Panc1 (cell line): ENCODE data around the gene THAP11. TPM values are rescaled to one million over a fixed set of nuclear protein-coding genes. Genes with fewer than 3 reads are reported as not detected.

Experiments used
- ATAC-seq: fragments of 200-7000 bp; cut with Tn5 transposase; 2 replicates; pipeline ENCODE4 v1.9.1; 2020; ENCODE audit warnings: mild to moderate bottlenecking, moderate library complexity
- Bru-seq: library from RNA; stranded (reverse); fragments of 400-500 nt; gene quantifications from one replicate; lab custom pipeline; 2021; lab: Mats Ljungman, UMichigan
- BruChase-seq, 2 experiments: library from RNA; stranded (reverse); fragments of 400-500 nt; gene quantifications; one replicate each; lab custom pipeline; 2021; lab: Mats Ljungman, UMichigan
- BruUV-seq: library from RNA; stranded (reverse); fragments of 400-500 nt; replicated peaks from 2 replicates; lab custom pipeline; 2021; lab: Mats Ljungman, UMichigan
- CTCF ChIA-PET: fragments of 300-600 bp; sonication (Branson Sonifier 250); formaldehyde crosslinking; loops from one replicate; lab custom pipeline; 2022; ENCODE audit warnings: antibody characterized with exemption; lab: Charles Lee
- POLR2A ChIA-PET: fragments of 300-600 bp; sonication (Branson Sonifier 250); formaldehyde crosslinking; loops from one replicate; lab custom pipeline; 2022; ENCODE audit warnings: antibody characterized with exemption; lab: Charles Lee
- DNase-seq: peaks from one replicate; pipeline ENCODE4 v3.0.0-alpha.2; 2010; ENCODE audit warnings: low read depth, low spot score
- H3K27ac ChIP-seq: 2 replicates; pipeline ENCODE4 v1.5.1; 2011; ENCODE audit warnings: mild to moderate bottlenecking, low read length, inconsistent platforms
- H3K27me3 ChIP-seq: fragments of 200-500 bp; sonication (Bioruptor generic); 2 replicates; pipeline ENCODE4 v1.6.0; 2014; ENCODE audit warnings: low read length, inconsistent platforms; ENCODE audit not compliant: control insufficient read depth, insufficient read depth
- H3K36me3 ChIP-seq: fragments of 200-500 bp; sonication (Bioruptor generic); 2 replicates; pipeline ENCODE4 v1.5.1; 2014; ENCODE audit warnings: inconsistent platforms, mild to moderate bottlenecking, low read length, moderate library complexity; ENCODE audit not compliant: control insufficient read depth, insufficient read depth
- H3K4me1 ChIP-seq: 2 replicates; pipeline ENCODE4 v1.5.1; 2011; ENCODE audit warnings: inconsistent platforms, mild to moderate bottlenecking, low read length, moderate library complexity; ENCODE audit not compliant: control insufficient read depth, insufficient read depth
- H3K4me3 ChIP-seq, 2 experiments: 2 replicates each; pipeline ENCODE4 v1.5.1; 2011 to 2012; ENCODE audit warnings: low read depth in 2 of 2, low read length in 2 of 2, mild to moderate bottlenecking in 2 of 2, inconsistent platforms in 1 of 2, moderate library complexity in 1 of 2
- H3K9me3 ChIP-seq: fragments of 200-500 bp; sonication (Bioruptor generic); 2 replicates; pipeline ENCODE4 v1.5.1; 2014; ENCODE audit warnings: low read depth, mild to moderate bottlenecking, inconsistent platforms, low read length, moderate library complexity; ENCODE audit not compliant: control insufficient read depth, insufficient read depth
- CTCF ChIP-seq: fragments of 450-650 bp; IDR thresholded peaks from 2 replicates; pipeline ENCODE4 v1.5.1; 2017; ENCODE audit warnings: mild to moderate bottlenecking
- POLR2AphosphoS5 ChIP-seq: IDR thresholded peaks from 2 replicates; pipeline ENCODE4 v1.6.1; 2012; ENCODE audit warnings: mild to moderate bottlenecking, low read depth, low read length, moderate library complexity
- REST ChIP-seq, 2 experiments: IDR thresholded peaks; 2 replicates each; pipeline ENCODE4 v1.6.1; 2011 to 2012; ENCODE audit warnings: low read depth in 2 of 2, control low read depth in 1 of 2, low read length in 1 of 2, mild to moderate bottlenecking in 1 of 2, moderate library complexity in 1 of 2; ENCODE audit not compliant: insufficient read depth in 1 of 2
- SIN3A ChIP-seq: IDR thresholded peaks from 2 replicates; pipeline ENCODE4 v1.6.1; 2012; ENCODE audit warnings: low read depth, mild to moderate bottlenecking, low read length, moderate library complexity, borderline replicate concordance; ENCODE audit not compliant: insufficient read depth
- TCF7L2 ChIP-seq: IDR thresholded peaks from 2 replicates; pipeline ENCODE4 v1.6.1; 2011; ENCODE audit warnings: mild to moderate bottlenecking, low read depth, low read length, inconsistent platforms
- in situ Hi-C: cut with HindIII; loops from 2 replicates; pipeline ENCODE4 v1.10.0; 2016; ENCODE audit warnings: low sequenced_read_pairs, low pct_unique_long_range_greater_than_20kb
- intact Hi-C: fragments of 100-400 bp; cut with micrococcal nuclease; formaldehyde crosslinking; loops from one replicate; pipeline ENCODE4 v1.10.0; 2022; ENCODE audit not compliant: unreplicated experiment
- long read RNA-seq: library from polyadenylated mRNA; unstranded; transcript quantifications from one replicate; pipeline ENCODE4 v2.0.0, GENCODE V29; 2021; ENCODE audit not compliant: unreplicated experiment
- polyA plus RNA-seq: library from polyadenylated mRNA; unstranded; fragments of >200 nt; gene quantifications from one replicate; pipeline ENCODE4 v1.2.1, GENCODE V29; 2012; ENCODE audit warnings: missing spikeins; ENCODE audit not compliant: insufficient read length
- total RNA-seq: library from RNA; stranded (reverse); gene quantifications from one replicate; pipeline ENCODE4 v1.2.1, GENCODE V29; 2021; ENCODE audit not compliant: unreplicated experiment

The THAP11 gene
- 27.3 TPM for total RNA-seq
- polyA plus RNA-seq: 31.5 TPM
- percentile 54 among the genes with signal in this experiment for Bru-seq, nascent RNA
- BruChase-seq, experiment 1, labeled RNA remaining after a 2-hour chase: percentile 83 among the genes with signal in this experiment
- percentile 90 among the genes with signal in this experiment for BruChase-seq, experiment 2, labeled RNA remaining after a 6-hour chase
- long read RNA-seq, transcript THAP11-201 (1 exons, 2,114 nt): major isoform, 102 of 102 reads
- long read RNA-seq, partial matches to known transcripts: 0 of 102 reads
- long read RNA-seq, other reads (novel, unspliced or antisense): 0 of 102 reads

- H3K27me3 ChIP-seq: no peaks in the 10 kb centered on the region
- H3K36me3 ChIP-seq: no peaks in the 10 kb centered on the region
- intact Hi-C loops (no loop called here), in situ Hi-C loops (no loop called here)
- ChIA-PET CTCF (no interaction called here), POLR2A (interaction anchor here (0.7 kb wide), 1 partner anchor 34 kb away, joined by 6 read pairs; no protein-coding TSS in a partner anchor)
- H3K4me1 ChIP-seq: peaks cover 26% of the 10 kb centered on the region
- H3K27ac ChIP-seq: peak within 1 kb of the TSS; percentile 91
- peak within 1 kb of the TSS; percentile 69 to 77 for H3K4me3 ChIP-seq
- BruUV-seq: no TSS peak
- no peaks in the 10 kb centered on the region for H3K9me3 ChIP-seq
- DNase-seq (peak; percentile 83), ATAC-seq (peak; percentile 76)
- no peak for TF ChIP-seq TCF7L2
- TF ChIP-seq SIN3A: no peak
- TF ChIP-seq POLR2AphosphoS5: peak; percentile 32; the same call in 1 of the 2 replicates
- TF ChIP-seq REST (IDR thresholded peaks at IDR 0.05; ENCODE audit: insufficient read depth in 1 of 2, low read depth in 2 of 2, low read length in 1 of 2): 0 out of 4 replicates have a peak, but pooled peaks of 1 of the 2 experiments have one; percentile 42
- TF ChIP-seq CTCF: peak; percentile 89
Measured at GRCh38 chr16:67841816-67842508, at the start of gene THAP11. THAP11 (plus strand) TSS chr16:67842320; CDS start chr16:67842555, 235 bp downstream.

GRCh38 chr16:67796099-67796718 lies 45.9 kb upstream of the THAP11 start:
- TSS peak; percentile 48 for BruUV-seq

More at GRCh38 chr16:67796099-67796718, 45.9 kb upstream of the THAP11 start:
- no peak for DNase-seq
- intact Hi-C loops (no loop called here), in situ Hi-C loops (no loop called here)
- no peak for TF ChIP-seq SIN3A
- no peak for TF ChIP-seq TCF7L2
- no peak for TF ChIP-seq REST (IDR thresholded peaks at IDR 0.05; ENCODE audit: insufficient read depth in 1 of 2, low read depth in 2 of 2, low read length in 1 of 2)
- TF ChIP-seq CTCF: no peak
- TF ChIP-seq POLR2AphosphoS5: no peak
- Histone ChIP-seq H3K9me3 (no peaks in the 10 kb centered on the region), H3K27ac (no peak overlapping the region), H3K36me3 (no peaks in the 10 kb centered on the region), H3K4me3 (no peak overlapping the region), H3K27me3 (no peaks in the 10 kb centered on the region), H3K4me1 (no peaks in the 10 kb centered on the region)
- ChIA-PET POLR2A (interaction anchor here (0.6 kb wide), 1 partner anchor 304 kb away, joined by 3 read pairs; no protein-coding TSS in a partner anchor), CTCF (no interaction called here)
- ATAC-seq: no peak
